ENCODE measurements around the gene PSMB4. TPM values are rescaled to one million over a fixed set of nuclear protein-coding genes. Genes with fewer than 3 reads are reported as not detected.
"Not testable (repeated sequence)": the region's sequence is repeated elsewhere in the genome, so short reads cannot be mapped to it uniquely, and the experiment has no call there.

PSMB4 gene
- polyA plus RNA-seq (ENCODE audit: insufficient read length in 4 of 4) = 100 to 1,000 TPM; 238 to 300 (median 254) TPM

GRCh38 chr1:151399324-151400171, at the start of gene PSMB4:
Gene PSMB4, plus strand, starts transcription at chr1:151399573. Its CDS starts 15 bp downstream, at chr1:151399588.
- DNase-seq (ENCODE audit: low read depth in 4 of 4, low spot score in 3 of 4) = peak; percentile 88 to 91 (median 90)

DNA sequence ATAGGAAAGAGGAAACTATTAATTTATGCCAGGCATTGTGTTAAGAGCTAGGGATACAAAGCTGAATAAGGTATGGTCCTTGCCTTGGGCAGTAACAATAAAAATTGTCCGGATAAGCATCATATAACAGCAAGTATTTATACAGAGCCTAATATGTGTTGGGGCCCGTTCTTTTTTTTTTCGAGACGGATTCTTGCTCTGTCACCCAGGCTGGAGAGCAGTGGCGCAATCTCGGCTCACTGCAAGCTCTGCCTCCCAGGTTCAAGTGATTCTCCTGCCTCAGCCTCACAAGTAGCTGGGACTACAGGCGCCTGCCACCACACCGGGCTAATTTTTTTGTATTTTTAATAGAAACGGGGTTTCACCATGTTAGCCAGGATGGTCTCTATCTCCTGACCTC, 49.0 kb upstream of the PSMB4 start:
- not testable (repeated sequence) for DNase-seq (ENCODE audit: low read depth in 4 of 4, low spot score in 3 of 4)

DNA sequence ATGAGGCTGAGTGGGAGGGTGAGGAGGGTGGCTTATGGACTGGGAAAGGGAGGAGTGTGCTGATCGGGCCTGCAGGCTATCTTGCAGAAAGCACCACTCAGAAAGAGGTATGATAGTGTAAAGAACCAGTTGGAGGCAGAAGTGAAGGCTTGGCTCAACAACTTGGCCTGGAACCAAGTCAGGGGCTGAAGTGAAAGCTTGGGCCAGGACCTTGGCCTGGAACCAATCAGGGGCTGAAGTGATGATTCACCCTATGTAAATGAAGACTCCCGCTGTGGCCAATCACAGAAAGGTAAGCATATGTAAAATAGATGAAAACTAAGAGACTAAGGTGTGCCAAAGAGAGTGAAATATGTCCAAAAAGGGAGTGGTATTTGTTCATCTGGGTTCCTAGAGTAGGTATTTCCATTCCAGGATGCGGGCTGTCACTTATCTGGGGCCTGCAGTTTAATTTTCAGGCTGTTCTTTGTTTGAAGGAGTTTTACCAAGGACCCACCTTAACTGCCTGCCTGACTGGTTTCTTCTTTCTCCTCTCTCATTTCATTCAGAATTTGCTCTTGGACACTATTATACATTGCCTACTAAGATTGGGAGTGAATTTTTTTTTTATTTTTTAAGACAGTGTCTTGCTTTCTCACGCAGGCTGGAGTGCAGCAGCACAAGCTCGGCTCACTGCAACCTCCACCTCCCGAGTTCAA, 47.2 kb upstream of the PSMB4 start:
- DNase-seq (ENCODE audit: low read depth in 4 of 4, low spot score in 3 of 4) = no peak

- no peak for DNase-seq (ENCODE audit: low read depth in 4 of 4, low spot score in 3 of 4)
Measured at GRCh38 chr1:151356696-151357095, 42.7 kb upstream of the PSMB4 start.

- DNase-seq (ENCODE audit: low read depth in 4 of 4, low spot score in 3 of 4) = no peak
Measured at GRCh38 chr1:151361883-151362282, 37.5 kb upstream of the PSMB4 start.

DNA sequence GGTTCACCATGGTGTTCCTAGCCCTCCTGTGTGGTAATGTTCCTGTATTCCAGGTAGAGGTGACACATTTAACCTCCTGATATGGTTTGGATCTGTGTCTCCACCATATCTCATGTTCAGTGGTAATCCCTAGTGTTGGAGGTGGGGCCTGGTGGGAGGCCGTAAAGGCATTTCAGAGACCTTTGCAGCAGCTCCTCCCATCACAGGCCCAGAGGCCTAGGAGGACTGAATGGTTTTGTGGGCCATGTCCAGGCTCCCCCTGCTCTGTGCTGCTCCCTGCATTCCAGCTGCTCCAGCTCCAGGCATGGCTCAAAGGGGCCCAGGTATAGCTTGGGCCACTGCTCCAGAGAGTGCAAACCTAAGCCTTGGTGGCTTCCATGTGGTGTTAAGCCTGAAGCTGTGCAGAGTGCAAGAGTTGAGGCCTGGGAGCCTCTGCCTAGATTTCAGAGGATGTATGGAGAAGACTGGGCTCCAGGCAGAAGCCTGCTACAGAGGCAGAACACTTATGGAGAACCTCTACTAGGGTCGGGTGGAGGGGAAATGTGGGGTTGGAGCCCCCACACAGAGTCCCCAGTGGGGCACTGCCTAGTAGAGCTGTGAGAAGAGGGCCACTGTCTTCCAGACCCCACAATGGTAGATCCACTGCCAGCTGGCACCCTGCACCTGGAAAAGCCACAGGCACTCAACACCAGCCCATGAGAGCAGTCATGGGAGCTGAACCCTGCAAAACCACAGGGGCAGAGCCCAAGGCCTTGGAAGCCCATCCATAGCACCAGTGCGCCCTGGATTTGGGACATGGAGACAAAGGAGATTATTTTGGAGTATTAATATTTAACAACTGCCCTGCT, 36.8 kb upstream of the PSMB4 start:
- no peak for DNase-seq (ENCODE audit: low read depth in 4 of 4, low spot score in 3 of 4)

- DNase-seq (ENCODE audit: low read depth in 4 of 4, low spot score in 3 of 4) = no peak
Measured at GRCh38 chr1:151364996-151365395, 34.4 kb upstream of the PSMB4 start.

- no peak for DNase-seq (ENCODE audit: low read depth in 4 of 4, low spot score in 3 of 4)
Measured at GRCh38 chr1:151367658-151368392, 31.5 kb upstream of the PSMB4 start.

GRCh38 chr1:151368393-151369301, 30.7 kb upstream of the PSMB4 start:
- no peak for DNase-seq (ENCODE audit: low read depth in 4 of 4, low spot score in 3 of 4)

DNA sequence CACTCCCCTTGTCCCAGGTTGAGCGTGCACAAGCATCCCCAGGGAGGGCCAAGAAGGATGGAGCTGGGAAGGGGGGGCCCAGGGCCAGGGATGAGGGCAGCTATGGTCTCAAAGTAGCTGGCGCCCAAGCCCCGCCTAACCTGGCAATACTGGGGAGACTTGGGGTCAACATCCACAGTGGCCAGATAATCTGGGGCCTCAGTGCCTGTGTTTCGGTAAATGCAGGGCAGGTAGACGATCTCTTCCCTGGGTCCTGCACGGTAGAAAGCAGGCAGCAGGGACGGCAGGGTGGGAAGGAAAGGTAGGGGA, 30.1 kb upstream of the PSMB4 start:
- no peak for DNase-seq (ENCODE audit: low read depth in 4 of 4, low spot score in 3 of 4)

DNA sequence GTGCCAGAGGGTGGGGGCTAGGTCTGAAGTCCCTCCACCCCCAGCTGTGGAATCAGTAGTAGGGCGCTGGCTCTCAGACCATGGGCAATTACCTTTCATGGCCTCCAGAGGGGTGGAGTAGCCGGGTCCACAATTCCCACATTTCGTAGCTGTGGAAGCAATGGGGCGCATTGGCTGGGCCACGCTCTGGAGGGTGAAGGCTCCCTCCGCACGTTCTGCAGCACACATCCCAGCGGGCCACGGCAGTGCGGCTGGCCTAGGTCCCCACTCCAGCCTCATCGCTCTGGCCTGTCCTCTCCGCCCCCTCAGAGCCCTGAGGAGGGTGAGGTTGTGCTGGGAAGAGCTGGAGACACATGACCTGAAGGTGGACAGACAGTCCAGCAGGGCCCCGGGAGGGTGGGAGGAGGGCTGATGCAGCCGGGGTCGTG, 29.7 kb upstream of the PSMB4 start:
- DNase-seq (ENCODE audit: low read depth in 4 of 4, low spot score in 3 of 4) = no peak

GRCh38 chr1:151370211-151370911, 29.0 kb upstream of the PSMB4 start:
- no peak for DNase-seq (ENCODE audit: low read depth in 4 of 4, low spot score in 3 of 4)

DNA sequence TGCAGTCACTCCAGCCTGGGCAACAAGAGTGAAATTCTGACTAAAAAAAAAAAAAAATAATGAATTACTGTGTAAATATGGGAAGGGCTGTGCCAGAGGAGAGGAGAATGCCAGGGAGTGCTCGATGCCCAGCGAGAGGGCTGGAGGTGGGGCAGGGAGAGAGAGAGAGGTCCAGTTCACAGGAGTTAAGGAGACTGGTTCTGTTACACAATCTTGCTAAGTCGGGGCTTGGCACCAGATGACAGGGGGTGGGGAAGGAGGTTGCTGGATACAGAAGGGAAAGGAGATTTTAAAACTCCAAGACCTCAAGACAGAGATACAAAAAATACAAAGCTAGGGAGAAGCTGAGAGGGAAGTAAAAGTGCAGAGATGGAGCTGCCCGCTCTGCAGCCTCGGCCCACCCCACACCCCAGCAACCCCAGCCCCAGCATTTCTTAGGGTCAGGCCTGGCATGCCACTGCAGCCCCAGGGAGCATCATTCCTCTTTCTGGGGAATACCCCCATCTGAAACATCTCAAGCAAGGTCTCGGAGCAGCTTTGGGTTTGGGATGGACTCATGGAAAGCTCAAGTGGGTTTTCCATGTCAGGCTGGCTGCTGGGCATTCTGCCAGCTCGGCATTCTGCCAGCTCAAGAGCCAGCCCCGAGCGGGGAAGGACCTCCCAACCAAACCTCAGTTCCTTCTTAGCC, 27.9 kb upstream of the PSMB4 start:
- DNase-seq (ENCODE audit: low read depth in 4 of 4, low spot score in 3 of 4) = peak in 3 of 4 donors; percentile 28 to 43 (median 28)

DNA sequence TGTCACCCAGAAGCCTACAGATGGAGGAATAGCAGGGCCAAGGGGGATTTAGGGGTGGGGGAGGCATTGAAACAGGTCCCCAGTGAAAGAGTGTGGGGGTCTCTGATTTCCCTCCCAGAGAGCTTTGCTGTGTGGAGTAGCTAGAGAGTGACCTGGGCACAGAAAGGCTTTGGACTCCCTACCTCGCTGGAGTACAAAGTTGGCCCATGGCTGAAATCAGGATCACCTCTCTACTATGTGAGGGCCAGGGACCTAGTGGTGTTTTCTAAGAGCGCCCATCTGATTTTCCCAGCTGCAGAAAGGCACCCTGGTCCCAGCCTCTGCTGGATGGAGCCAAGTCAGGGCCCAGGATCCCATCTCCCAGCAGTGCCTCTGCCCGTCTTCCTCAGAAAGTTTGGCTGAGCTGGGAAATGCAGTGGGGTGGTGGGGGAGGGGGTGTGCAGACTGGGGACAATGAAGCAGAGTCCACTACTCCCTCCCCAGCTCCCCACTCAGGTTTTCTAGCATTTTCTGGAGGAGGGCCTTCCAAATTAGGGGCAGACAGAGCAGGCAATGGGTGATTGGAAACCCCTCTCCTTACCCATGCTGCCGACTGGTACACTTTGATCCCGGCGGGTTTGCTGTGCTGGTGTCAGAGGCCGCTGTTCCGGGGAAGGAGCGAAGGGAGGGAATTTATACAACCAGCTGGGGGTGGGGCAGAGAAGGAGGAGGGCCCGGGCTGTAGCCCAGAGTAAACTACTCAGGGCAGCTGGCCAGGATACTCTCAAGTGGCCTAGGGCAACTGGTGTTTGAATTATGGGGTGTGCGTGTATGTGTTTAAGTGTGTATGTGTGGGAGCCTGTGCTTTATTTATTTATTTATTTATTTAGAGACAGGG, 27.1 kb upstream of the PSMB4 start, which contains the start of gene SELENBP1:
Gene SELENBP1 (minus strand): TSS at position 648 of the 877 bp plus-strand sequence. CDS start 64 bp downstream, at position 584.
- peak; percentile 55 to 72 (median 66) for DNase-seq (ENCODE audit: low read depth in 4 of 4, low spot score in 3 of 4)

DNA sequence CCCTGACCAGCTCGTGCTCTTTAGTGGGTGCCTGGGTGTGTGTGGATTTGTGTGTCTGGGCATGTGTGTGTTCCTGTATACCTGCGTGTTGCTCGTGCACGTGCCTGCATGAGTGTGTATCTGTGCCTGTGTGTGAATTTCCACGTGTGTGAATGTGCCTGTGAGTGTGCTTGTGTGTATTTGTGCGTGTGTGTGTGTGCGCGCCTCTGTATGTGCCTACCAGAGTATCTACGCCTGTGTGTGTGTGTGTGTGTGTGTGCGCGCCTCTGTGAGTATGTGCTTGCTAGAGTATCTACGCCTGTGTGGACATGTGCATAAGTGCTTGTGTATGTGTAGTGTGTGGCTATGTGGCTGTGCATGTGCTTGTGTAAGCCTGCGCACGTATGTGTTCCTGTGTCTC, 26.2 kb upstream of the PSMB4 start:
- DNase-seq (ENCODE audit: low read depth in 4 of 4, low spot score in 3 of 4) = no peak

GRCh38 chr1:151377150-151377884, 22.1 kb upstream of the PSMB4 start:
- no peak for DNase-seq (ENCODE audit: low read depth in 4 of 4, low spot score in 3 of 4)
